Ectodermal cell (in vitro differentiated cells): ENCODE data around the gene XDH.

Source experiments
- H3K27ac ChIP-seq: 2 replicates; pipeline ENCODE4 v1.7.0; 2013; ENCODE audit warnings: mild to moderate bottlenecking, low read depth, low read length; ENCODE audit not compliant: insufficient read depth, poor library complexity, severe bottlenecking
- H3K27me3 ChIP-seq: 2 replicates; pipeline ENCODE4 v1.7.0; 2013; ENCODE audit warnings: mild to moderate bottlenecking, low read length; ENCODE audit not compliant: insufficient read depth, control insufficient read depth, poor library complexity, severe bottlenecking
- H3K36me3 ChIP-seq: one replicate; pipeline ENCODE4 v1.7.0; 2013; ENCODE audit warnings: low read length; ENCODE audit not compliant: control insufficient read depth, insufficient read depth
- H3K4me1 ChIP-seq: one replicate; pipeline ENCODE4 v1.7.0; 2013; ENCODE audit warnings: low read length; ENCODE audit not compliant: control insufficient read depth, insufficient read depth
- H3K4me3 ChIP-seq: 2 replicates; pipeline ENCODE4 v1.7.0; 2013; ENCODE audit warnings: low read depth, low read length, control low read depth; ENCODE audit not compliant: insufficient read depth
- H3K9me3 ChIP-seq: 2 replicates; pipeline ENCODE4 v1.7.0; 2013; ENCODE audit warnings: mild to moderate bottlenecking, low read length, moderate library complexity; ENCODE audit not compliant: control insufficient read depth
- WGBS, 2 experiments: methylation state at CpG; one replicate each; pipeline ENCODE4 v1.1.7; 2013; ENCODE audit warnings: missing lambda C conversion rate in 2 of 2; 5-methylcytosine and 5-hydroxymethylcytosine counted together

Gene XDH

DNA sequence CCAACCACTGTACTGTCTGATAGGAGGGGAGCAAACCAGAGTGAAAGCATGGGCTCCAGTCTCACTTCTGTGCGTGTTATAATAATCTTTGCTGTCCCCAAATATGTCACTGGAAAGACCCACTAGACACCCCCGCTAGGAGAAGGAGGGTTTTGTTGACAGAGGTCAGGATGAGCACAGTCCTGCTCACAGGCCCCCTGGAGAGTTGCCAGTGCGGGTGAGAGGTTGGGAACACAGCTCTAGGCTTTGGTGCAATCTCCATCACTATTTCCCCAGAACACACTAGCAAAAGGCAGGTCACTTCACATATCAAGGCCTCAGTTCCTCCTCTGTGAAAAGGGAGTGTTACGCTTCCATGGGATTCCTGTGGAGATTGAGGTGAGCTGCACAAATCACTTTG lies 9.7 kb downstream of the XDH start:
- 90 to 94% methylated on average over 4 of the region's 4 CpGs for WGBS, 2 experiments
- no peaks in the 10 kb centered on the region for H3K9me3 ChIP-seq
- no peak overlapping the region for H3K27ac ChIP-seq
- H3K4me1 ChIP-seq, result peaks cover 7% of the 10 kb centered on the region
- no peaks in the 10 kb centered on the region for H3K27me3 ChIP-seq
- H3K4me3 ChIP-seq, result no peak overlapping the region
- H3K36me3 ChIP-seq, result no peaks in the 10 kb centered on the region

DNA sequence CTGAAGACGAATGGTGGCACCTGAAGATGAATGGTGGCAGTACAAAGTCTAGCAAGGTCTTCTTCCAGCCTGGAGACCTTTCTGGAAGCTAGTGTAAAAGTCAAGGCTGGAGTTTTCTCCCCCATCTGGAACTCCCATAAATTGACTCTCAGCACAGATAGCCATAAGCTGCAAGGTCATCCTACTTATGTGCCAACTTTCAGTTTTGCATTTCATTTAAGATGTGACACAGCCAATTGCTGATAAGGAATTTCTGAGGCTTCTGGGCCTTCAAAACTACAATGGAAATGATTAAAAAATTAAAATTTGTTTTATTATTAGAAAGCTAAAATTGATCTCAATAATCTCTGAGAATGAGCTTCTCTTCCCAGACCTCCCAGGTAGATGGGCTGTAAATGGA lies 10.2 kb downstream of the XDH start:
- Histone ChIP-seq H3K9me3 (no peaks in the 10 kb centered on the region), H3K27ac (no peak overlapping the region), H3K27me3 (no peaks in the 10 kb centered on the region), H3K36me3 (no peaks in the 10 kb centered on the region), H3K4me3 (no peak overlapping the region), H3K4me1 (peaks cover 7% of the 10 kb centered on the region)
- 91 to 92% methylated on average over 1 of the region's 1 CpG for WGBS, 2 experiments

DNA sequence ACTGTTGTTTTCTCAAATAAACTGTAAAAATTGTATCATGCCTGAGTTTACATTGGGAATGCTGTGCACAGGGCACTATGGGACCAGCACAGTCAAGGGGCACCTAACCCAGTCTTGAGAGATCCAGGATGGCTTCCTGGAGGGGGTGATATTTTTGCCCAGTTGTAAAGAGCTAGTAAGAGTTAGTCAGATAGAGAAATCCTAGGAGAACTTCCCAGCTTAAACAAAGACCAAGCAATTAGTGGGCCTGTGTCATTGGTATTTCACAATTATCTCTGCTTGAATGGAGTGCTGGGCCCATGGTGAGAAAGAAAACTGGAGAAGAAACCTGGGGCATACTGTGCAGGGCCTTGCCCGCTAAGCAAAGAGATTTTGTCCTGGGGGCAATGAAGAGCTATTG lies 12.2 kb downstream of the XDH start:
- peaks cover 7% of the 10 kb centered on the region for H3K4me1 ChIP-seq
- no peaks in the 10 kb centered on the region for H3K36me3 ChIP-seq
- no peaks in the 10 kb centered on the region for H3K9me3 ChIP-seq
- no peak overlapping the region for H3K27ac ChIP-seq
- no peak overlapping the region for H3K4me3 ChIP-seq
- H3K27me3 ChIP-seq, result no peaks in the 10 kb centered on the region
- WGBS, 2 experiments, result 75 to 79% methylated on average over 1 of the region's 1 CpG

DNA sequence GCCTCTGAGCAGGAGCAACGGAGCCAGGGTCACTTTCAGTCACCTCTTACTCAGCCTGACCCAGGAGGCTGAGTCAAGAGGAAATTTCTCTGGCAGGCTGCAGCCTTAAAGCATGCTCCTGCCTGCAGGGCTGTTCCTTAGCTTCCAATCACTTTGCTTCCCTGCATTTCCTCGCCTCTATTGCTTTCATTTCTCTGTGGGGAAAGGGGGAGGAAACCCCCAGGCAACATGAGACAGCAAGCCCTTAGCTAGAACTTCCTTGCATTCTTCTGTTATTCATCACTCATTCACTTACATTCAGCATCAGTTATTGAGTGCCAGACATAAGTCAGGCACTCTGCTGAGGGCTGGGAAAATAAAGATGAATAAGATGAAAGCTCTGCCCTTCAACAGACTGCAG lies 13.0 kb downstream of the XDH start:
- H3K4me1 ChIP-seq, result peaks cover 7% of the 10 kb centered on the region
- H3K27ac ChIP-seq, result no peak overlapping the region
- H3K27me3 ChIP-seq, result no peaks in the 10 kb centered on the region
- H3K4me3 ChIP-seq, result no peak overlapping the region
- H3K36me3 ChIP-seq, result no peaks in the 10 kb centered on the region
- WGBS, 2 experiments, result 35 to 65% methylated on average over 2 of the region's 2 CpGs
- H3K9me3 ChIP-seq, result no peaks in the 10 kb centered on the region

DNA sequence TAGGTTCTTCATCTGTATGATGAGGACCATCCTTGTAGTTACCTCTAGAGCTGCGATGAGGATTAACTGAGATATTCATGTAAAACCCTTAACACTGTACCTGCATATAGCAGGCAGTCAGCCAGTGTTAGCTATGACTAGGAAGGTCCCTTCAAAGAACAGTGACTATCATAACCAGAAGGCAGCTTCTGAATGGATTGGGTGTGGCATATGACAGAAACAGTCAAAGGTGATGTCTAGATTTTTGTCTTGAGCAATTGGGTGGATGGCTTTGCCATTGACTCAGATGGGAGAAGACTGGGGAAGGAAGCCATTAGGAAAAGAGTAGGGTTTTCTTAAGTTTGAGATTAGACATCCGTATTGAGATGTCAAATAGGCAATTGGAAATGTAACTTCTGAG lies 15.7 kb downstream of the XDH start:
- no peak overlapping the region for H3K4me3 ChIP-seq
- WGBS, 2 experiments, result 93 to 95% methylated on average over 2 of the region's 2 CpGs
- no peak overlapping the region for H3K27ac ChIP-seq
- H3K9me3 ChIP-seq, result no peaks in the 10 kb centered on the region
- peaks cover 7% of the 10 kb centered on the region for H3K4me1 ChIP-seq
- no peaks in the 10 kb centered on the region for H3K36me3 ChIP-seq
- no peaks in the 10 kb centered on the region for H3K27me3 ChIP-seq

DNA sequence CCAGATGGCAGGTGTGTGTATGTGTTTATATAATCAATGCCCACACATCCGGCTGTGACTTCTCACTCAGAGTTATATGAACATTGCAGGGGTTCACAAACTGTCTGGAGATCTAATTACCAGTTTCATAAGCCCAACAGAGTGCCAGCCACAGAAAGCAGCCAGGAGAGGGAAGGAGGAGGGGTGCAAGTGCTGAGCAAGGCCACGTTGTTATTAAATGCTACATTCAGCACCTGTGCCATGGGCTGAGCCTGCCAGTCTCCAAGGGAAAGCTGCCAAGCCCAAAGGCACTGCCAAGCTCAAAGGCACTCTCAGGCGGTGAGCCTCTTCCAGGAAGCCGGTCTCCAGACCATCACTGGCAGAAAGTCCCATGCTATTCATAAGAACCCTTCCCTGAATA lies 17.4 kb downstream of the XDH start:
- no peaks in the 10 kb centered on the region for H3K9me3 ChIP-seq
- 90 to 93% methylated on average over 4 of the region's 4 CpGs for WGBS, 2 experiments
- H3K36me3 ChIP-seq, result no peaks in the 10 kb centered on the region
- H3K4me1 ChIP-seq, result peaks cover 6% of the 10 kb centered on the region
- no peak overlapping the region for H3K27ac ChIP-seq
- H3K27me3 ChIP-seq, result no peaks in the 10 kb centered on the region
- no peak overlapping the region for H3K4me3 ChIP-seq

DNA sequence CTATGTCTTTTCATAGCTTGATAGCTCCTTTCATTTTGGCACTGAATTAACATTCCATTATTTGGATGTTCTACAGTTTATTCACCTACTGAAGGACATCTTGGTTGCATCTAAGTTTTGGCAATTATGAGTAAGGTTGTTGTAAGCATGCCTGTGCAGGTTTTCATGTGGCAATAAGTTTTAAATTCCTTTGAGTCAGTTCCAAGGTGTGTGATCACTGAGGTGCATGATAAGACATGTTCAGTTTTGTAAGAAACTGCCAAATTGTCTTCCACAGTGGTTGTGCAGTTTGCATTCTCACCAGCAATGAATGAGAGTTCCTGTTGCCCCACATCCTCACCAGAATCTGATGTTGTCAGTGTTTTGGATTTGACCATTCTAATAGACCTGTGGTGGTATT lies 24.2 kb downstream of the XDH start:
- Histone ChIP-seq H3K4me1 (no peaks in the 10 kb centered on the region), H3K27me3 (no peaks in the 10 kb centered on the region), H3K27ac (no peak overlapping the region), H3K9me3 (no peaks in the 10 kb centered on the region), H3K36me3 (no peaks in the 10 kb centered on the region), H3K4me3 (no peak overlapping the region)

DNA sequence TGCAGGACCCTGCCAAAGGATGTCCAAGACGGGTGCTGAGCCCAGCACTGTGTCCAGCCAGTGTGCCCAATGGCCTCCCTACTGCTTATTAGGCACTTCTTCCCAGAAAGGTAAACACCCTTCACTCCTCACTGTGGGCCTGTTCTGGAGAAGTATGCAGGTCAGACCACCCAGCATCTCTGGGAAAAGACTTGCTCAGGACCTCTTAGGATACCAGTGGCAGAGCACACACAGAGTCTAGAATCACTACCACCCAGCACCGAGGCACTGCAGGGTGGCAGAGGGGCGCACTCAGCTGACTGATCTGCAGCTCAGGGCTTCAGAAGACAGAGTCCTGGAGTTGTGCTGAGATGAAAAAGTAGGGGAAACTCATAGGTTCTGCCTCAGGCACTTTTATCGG lies 25.8 kb downstream of the XDH start:
- no peak overlapping the region for H3K27ac ChIP-seq
- no peaks in the 10 kb centered on the region for H3K9me3 ChIP-seq
- no peaks in the 10 kb centered on the region for H3K4me1 ChIP-seq
- no peaks in the 10 kb centered on the region for H3K36me3 ChIP-seq
- H3K27me3 ChIP-seq, result no peaks in the 10 kb centered on the region
- WGBS, 2 experiments, result 92 to 94% methylated on average over 4 of the region's 4 CpGs
- H3K4me3 ChIP-seq, result no peak overlapping the region

DNA sequence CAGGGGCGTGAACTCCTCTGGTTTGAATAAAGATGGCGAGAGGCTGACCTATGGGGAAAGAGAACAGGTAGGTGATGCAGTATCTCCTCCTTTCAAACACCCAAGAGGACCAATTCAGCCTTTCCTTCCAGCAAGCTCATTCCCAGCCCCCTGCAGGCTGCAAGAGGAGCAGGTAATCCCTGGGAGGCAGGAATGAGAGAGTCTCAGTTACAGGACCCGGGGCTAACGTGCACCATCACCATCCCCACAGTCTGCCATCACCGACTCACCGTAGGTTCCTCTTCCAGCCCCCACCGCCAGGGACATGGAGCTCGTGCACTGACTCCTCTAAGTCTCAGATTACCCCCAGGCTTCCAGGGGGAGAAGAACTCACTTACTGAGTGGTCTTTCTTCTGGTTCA lies 26.7 kb downstream of the XDH start:
- Histone ChIP-seq H3K9me3 (no peaks in the 10 kb centered on the region), H3K4me1 (no peaks in the 10 kb centered on the region), H3K27me3 (no peaks in the 10 kb centered on the region), H3K36me3 (no peaks in the 10 kb centered on the region), H3K27ac (no peak overlapping the region), H3K4me3 (no peak overlapping the region)
- WGBS, 2 experiments, result 80 to 81% methylated on average over 7 to 8 of the region's 8 CpGs

DNA sequence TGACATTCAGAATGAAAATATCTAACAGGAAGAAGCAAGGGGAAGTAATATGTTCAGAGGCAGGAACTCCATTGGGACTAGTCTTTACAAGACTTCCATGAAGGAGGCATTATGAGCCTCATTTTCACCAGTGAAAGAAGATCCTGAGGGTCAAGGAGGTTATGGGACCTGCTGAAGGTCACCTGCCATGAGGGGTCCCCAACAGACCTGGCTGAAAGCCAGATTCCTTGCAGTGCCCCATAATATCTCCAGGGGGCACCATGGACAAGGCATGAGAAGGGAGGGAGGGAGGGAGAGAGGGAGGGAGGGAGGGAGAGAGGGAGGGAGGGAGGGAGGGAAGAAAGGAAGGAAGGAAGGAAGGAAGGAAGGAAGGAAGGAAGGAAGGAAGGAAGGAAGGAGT lies 27.9 kb downstream of the XDH start:
- Histone ChIP-seq H3K27ac (no peak overlapping the region), H3K4me1 (no peaks in the 10 kb centered on the region), H3K4me3 (no peak overlapping the region), H3K9me3 (no peaks in the 10 kb centered on the region), H3K36me3 (no peaks in the 10 kb centered on the region), H3K27me3 (no peaks in the 10 kb centered on the region)

DNA sequence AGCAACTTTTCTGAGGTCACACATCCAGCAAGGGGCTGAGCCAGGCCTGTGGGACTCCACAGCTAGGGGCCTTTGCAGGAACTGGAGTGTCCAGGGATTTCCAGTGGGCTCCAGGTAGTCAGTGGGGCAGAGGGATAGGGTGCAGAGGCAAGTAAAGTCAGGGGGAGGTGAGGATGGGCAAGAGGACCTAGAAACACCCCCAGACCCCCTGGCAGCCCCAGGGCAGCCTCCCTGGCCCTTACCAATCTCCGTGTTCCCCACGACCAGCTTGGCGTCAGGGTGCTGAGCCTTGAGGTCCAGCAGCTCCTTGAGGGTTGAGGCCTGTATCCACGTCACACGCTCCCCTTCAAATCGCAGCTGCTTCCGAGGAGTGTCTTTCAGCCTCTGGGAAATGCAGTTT lies 28.4 kb downstream of the XDH start:
- Histone ChIP-seq H3K9me3 (no peaks in the 10 kb centered on the region), H3K36me3 (no peaks in the 10 kb centered on the region), H3K27ac (no peak overlapping the region), H3K4me3 (no peak overlapping the region), H3K4me1 (no peaks in the 10 kb centered on the region), H3K27me3 (no peaks in the 10 kb centered on the region)
- 95 to 98% methylated on average over 7 of the region's 7 CpGs for WGBS, 2 experiments
